ENCODE results near the gene FBN3. TPM values are rescaled to one million over a fixed set of nuclear protein-coding genes. Genes with fewer than 3 reads are reported as not detected.

FBN3 gene
- total RNA-seq, 1 experiment from 2014 or later = not detected

GRCh38 chr19:8148410-8149260 is 757 bp downstream of the FBN3 start:
- DNase-seq (ENCODE audit: low spot score) = no peak

- DNase-seq (ENCODE audit: low spot score) = no peak
Observed at GRCh38 chr19:8148088-8148409, 1.3 kb downstream of the FBN3 start.

- no peak for DNase-seq (ENCODE audit: low spot score)
Observed at GRCh38 chr19:8147582-8147978, 1.8 kb downstream of the FBN3 start.

- no peak for DNase-seq (ENCODE audit: low spot score)
Observed at GRCh38 chr19:8146877-8147581, 2.4 kb downstream of the FBN3 start.

- DNase-seq (ENCODE audit: low spot score) = no peak
Observed at GRCh38 chr19:8144273-8144995, 5.0 kb downstream of the FBN3 start.

- DNase-seq (ENCODE audit: low spot score) = no peak
Observed at GRCh38 chr19:8143041-8143440, 6.4 kb downstream of the FBN3 start.

GRCh38 chr19:8142513-8142900 is 6.9 kb downstream of the FBN3 start:
- DNase-seq (ENCODE audit: low spot score) = no peak

GRCh38 chr19:8141726-8142512 is 7.5 kb downstream of the FBN3 start:
- no peak for DNase-seq (ENCODE audit: low spot score)

- no peak for DNase-seq (ENCODE audit: low spot score)
Observed at GRCh38 chr19:8138201-8138600, 11.2 kb downstream of the FBN3 start.

- no peak for DNase-seq (ENCODE audit: low spot score)
Observed at GRCh38 chr19:8137425-8137824, 12.0 kb downstream of the FBN3 start.

- no peak for DNase-seq (ENCODE audit: low spot score)
Observed at GRCh38 chr19:8135946-8136618, 13.3 kb downstream of the FBN3 start.

GRCh38 chr19:8132858-8133458 is 16.4 kb downstream of the FBN3 start:
- DNase-seq (ENCODE audit: low spot score) = no peak

- DNase-seq (ENCODE audit: low spot score) = no peak
Observed at GRCh38 chr19:8131517-8131916, 17.9 kb downstream of the FBN3 start.

GRCh38 chr19:8129061-8129618 is 20.3 kb downstream of the FBN3 start:
- DNase-seq (ENCODE audit: low spot score) = no peak

GRCh38 chr19:8128551-8128950 is 20.8 kb downstream of the FBN3 start:
- no peak for DNase-seq (ENCODE audit: low spot score)

GRCh38 chr19:8127311-8127710 is 22.1 kb downstream of the FBN3 start:
- no peak for DNase-seq (ENCODE audit: low spot score)

GRCh38 chr19:8126511-8126910 is 22.9 kb downstream of the FBN3 start:
- no peak for DNase-seq (ENCODE audit: low spot score)

GRCh38 chr19:8126008-8126407 is 23.4 kb downstream of the FBN3 start:
- no peak for DNase-seq (ENCODE audit: low spot score)

GRCh38 chr19:8123683-8124082 is 25.7 kb downstream of the FBN3 start:
- DNase-seq (ENCODE audit: low spot score) = no peak

GRCh38 chr19:8120636-8121480 is 28.5 kb downstream of the FBN3 start:
- DNase-seq (ENCODE audit: low spot score) = no peak
